LNCAP (cell line): Measurements from ENCODE around the gene ELMO2.

Experiments
- CTCF ChIP-seq: fragments of 450-650 bp; IDR thresholded peaks from 2 replicates; pipeline ENCODE4 v1.5.1; 2017; ENCODE audit warnings: mild to moderate bottlenecking

Gene ELMO2

DNA sequence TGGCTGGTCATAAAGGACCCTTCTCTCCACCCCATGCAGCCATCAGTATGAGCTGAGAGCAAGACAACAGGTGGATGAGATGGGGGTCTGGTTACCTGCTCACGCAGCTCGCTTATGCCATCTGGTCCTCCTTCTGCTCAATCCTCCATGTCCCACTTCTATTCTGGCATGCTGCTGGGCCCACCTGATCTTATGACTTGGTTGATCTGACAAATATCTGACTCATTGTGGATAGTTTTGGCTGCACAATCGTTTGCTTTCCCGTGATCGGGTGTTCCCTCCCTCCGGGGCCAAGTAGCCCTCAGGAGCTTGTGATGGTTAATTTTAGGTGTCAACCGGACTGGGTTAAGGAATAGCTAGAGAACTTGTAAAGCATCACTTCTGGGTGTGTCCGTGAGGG is 26.6 kb upstream of the ELMO2 start:
- no peak for TF ChIP-seq CTCF

DNA sequence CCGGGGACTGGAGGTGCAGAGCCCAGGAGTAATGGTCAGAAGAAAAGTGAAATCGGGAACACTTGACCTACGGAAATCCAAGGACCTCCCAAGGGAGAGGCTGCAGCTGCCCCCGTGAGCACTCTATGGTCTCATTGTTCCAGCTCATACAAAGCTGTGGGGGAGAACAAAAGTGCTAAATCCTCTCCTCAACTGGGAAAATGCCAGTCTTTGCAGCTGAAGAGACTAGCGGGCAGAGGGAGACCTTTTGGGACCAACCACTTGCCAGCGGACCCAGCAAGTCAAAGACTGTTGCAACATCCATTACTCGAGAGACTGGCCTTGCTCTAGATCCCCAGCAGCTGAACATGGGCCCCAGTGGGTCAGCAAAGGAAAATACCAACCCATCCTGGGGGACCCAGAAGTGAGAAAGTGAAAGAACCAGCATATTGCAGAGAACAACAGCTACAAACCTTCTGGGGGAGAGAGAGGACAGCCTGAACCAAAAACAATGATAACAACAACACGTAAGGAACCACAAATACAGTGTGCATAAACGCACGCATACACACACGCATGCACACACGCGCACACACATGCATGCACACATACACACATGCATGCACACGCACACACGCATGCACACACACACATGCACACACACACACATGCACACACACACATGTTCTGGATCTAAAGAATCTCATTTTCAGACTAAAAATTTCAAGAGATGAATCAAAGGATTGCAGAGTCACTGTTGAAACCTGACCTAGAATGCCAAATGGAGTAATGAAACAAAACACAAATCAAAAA is 24.7 kb upstream of the ELMO2 start:
- no peak for TF ChIP-seq CTCF

DNA sequence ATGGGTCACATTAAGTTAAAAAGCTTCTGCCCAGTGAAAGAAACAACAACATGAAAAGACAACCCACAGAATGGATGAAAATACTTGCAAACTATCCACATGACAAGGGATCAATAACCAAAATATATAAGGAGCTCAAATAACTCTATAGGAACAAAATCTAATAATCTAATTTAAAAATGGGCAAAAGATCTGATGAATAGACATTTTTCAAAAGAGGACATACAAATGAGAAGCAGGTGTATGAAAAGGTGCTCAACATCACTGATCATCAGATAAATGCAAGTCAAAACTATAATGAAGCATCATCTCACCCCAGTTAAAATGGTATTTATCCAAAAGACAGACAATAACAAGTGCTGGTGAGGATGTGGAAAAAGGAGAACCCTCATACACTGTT is 21.0 kb upstream of the ELMO2 start:
- TF ChIP-seq CTCF: no peak

DNA sequence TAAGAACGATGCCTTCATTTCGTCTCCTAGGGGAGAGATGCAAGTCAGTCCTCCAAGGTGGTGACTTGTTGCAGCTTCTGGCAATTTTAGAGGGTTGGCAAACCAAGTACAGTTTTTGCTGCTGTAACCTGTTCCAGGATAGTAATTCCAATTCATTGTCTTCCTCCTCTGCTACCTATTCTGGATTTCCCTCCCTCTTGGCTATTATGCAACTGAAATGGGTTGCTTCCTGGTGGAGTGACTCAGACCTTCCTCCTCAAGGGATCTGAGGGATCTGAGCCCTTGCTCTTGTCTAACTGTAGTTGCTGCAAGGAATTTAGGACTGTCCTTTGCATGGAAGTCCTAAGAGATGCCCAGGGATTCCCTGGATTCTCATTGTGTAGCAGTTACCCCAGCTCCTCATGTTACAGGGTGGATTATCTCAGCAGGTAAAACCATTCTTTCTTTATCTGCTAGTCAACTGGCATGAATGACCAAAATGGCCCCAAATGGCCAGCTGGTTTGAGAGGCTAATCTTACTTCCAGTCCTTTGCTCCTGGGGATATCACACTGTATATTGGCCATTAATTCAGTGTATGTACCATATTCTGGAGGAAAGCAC is 17.6 kb upstream of the ELMO2 start:
- TF ChIP-seq CTCF: no peak

DNA sequence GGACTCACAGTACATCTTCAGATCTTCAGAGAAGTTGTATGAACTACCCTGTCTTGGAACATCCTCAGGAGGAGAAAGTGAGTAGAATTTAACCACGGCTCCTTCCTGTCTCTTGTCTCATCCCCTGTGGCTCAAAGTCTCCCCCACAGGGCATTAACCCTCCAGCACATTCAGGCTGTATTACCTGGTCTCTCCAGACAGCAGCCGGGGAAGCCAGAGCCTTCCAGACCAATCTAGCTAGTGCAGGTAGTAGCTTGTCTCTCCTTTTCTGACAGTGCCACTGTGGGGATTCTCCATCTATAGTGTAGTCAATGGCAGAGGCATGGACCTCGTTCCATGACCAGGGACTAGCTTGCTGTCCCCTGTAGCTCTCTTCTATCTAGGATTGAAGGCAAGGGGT is 16.9 kb upstream of the ELMO2 start:
- no peak for TF ChIP-seq CTCF

GRCh38 chr20:46420878-46421277 is 14.5 kb upstream of the ELMO2 start:
- TF ChIP-seq CTCF: no peak

DNA sequence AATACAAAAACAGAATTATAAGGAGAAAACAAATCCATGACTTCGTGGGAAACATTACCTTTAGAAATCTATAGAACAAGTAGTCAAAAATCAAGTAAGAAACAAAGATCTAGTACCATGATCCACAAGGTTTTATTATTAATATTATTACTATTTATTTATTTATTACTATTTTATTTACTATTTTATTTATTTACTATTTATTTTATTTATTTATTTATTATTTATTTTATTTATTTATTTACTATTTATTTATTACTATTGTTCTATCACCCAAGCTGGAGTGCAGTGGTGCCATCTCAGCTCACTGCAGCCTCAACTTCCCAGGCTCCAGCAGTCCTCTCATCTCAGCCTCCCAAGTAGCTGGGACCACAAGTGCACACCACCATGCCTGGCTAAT is 13.5 kb upstream of the ELMO2 start:
- TF ChIP-seq CTCF: no peak
